Loucy (cell line): ENCODE data around the gene ASB16.

Experiments
- EZH2phosphoT487 ChIP-seq: fragments of 200-600 bp; IDR thresholded peaks from 2 replicates; pipeline ENCODE4 v1.6.1; 2018; ENCODE audit warnings: antibody characterized with exemption, mild to moderate bottlenecking, moderate library complexity, borderline replicate concordance
- TF ChIP-seq, protein P1 (sequence below): fragments of 200-600 bp; sonication (generic); conservative IDR thresholded peaks from 2 replicates; pipeline ENCODE4 v1.5.1; 2014; ENCODE audit warnings: mild to moderate bottlenecking, antibody characterized with exemption, low read length

DNA sequence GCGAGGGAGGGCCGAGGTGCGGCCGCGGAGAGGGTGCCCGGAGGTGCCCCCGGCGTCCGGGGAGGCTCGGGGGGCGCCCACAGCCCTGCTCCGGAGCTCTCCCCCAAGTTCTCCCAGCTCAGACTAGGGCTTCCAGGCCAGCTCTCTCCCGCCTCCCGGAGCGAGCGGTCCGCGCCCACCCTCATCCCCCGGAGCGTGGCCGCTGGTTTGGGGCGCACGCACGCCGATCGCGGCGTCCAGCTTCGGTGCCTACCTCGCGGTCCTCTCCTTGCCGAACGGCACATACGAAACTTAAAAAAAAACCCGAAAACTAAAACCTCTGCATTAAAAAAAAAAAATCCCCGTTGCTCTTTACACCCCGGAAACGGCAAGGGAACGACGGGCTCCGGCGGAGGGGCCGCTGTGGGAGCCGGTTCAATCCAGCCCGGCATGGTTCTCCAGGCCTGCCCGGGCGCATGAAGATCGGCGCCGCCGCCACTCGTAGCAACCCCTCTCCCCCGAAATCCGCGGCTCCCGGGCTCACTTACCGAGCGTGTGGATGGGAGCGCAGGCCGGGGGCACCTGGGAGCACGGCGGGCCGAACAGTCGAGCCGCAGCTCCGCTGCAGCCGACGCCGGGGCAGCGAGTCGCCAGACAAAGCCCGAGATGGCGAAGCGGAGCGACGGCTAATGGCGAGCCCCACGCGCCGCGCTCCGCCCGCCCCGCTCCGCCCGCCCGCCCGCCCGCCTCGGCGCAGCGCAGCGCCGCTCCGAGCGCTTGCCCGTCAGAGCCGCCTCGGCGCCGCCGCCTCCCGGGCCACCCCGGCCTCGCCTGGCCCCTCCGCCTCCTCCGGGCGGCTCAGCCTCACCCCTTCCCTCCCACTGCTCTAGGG, 49.9 kb downstream of the ASB16 start:
- TF ChIP-seq, protein P1, sequence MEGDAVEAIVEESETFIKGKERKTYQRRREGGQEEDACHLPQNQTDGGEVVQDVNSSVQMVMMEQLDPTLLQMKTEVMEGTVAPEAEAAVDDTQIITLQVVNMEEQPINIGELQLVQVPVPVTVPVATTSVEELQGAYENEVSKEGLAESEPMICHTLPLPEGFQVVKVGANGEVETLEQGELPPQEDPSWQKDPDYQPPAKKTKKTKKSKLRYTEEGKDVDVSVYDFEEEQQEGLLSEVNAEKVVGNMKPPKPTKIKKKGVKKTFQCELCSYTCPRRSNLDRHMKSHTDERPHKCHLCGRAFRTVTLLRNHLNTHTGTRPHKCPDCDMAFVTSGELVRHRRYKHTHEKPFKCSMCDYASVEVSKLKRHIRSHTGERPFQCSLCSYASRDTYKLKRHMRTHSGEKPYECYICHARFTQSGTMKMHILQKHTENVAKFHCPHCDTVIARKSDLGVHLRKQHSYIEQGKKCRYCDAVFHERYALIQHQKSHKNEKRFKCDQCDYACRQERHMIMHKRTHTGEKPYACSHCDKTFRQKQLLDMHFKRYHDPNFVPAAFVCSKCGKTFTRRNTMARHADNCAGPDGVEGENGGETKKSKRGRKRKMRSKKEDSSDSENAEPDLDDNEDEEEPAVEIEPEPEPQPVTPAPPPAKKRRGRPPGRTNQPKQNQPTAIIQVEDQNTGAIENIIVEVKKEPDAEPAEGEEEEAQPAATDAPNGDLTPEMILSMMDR = no peak
- TF ChIP-seq EZH2phosphoT487 = no peak
